Activated T-cell treated with anti-CD3 and anti-CD28 coated beads for 48 hours (primary cell): ENCODE measurements around the gene AATK.
A peak's percentile ranks its signal among the peaks of the same experiment; 100 is the strongest.

ENCODE experiments used
- DNase-seq: peaks from one replicate; pipeline ENCODE4 v3.0.0-alpha.2; 2020; ENCODE audit warnings: low read depth

The AATK gene

GRCh38 chr17:81113158-81113724, 52.8 kb downstream of the AATK start:
- no peak for DNase-seq

DNA sequence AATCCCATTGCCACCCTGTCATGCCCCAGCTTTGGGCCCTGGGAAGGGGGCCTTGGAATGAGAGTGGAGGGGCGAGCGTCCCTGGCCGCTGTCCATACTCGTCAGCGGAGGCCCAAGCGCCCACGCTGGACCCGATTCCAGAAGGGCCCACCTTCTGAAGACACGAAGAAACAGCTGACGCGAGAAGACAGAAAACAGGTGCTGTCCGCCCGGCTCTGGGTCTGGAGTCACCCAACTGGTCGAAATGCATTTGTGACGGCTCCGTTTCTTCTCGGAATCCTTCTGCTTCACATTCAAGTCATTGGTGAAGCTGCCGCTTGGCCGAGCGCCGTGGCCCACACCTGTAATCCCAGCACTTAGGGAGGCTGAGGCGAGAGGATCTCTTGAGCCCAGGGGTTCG, 53.6 kb downstream of the AATK start:
- DNase-seq: no peak

- DNase-seq: no peak
These were observed 55.0 kb downstream of the AATK start for GRCh38 chr17:81111066-81111465.

DNA sequence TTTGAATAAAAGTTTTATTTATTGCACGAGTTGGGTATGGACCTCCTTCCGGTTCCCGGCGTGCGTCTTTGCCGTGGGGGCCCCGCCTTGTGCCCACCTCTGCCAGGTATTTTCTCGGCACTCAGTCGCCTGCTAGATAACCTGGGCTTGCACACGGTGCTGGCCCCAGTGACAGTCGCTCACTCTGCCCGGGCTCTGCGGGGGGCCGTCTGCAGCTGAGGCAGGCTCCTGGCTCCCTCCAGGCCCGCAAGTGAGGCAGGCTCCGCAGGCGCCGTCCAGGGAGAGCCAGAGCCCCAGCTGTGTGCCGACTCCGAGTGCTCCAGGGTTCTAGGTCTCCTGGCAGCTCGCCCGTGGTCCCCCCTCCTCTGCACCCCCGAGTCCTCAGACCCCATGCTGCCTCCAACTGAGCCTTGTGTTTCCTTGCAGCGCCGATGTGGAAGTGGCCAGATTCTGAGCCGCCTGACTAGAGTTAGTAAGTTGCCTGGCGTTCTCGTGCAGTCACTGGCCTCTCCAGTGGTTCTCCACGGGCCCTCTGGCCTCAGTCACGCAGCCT, 55.5 kb downstream of the AATK start:
- no peak for DNase-seq

DNA sequence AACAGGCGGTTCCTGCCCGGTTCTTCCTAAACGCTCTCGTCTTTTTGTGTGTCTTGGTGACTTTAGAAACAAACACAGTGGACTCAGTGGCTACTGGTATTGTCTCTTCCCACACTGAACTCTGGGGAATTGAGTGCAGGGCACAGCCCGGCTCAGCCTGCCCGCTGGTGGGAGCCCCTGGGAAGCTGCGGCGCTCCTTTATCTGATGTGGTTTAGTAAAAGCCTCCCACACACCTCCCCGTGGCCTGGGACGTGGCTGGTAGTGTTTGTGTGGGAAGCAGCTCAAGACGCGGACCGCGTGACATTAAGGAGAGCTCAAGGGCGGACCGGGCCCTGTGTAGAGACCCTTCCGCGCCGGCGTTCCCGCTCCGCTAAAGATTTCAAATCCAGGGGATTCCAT, 56.1 kb downstream of the AATK start:
- DNase-seq: no peak

- no peak for DNase-seq
These were observed 57.8 kb downstream of the AATK start for GRCh38 chr17:81108220-81108619.

DNA sequence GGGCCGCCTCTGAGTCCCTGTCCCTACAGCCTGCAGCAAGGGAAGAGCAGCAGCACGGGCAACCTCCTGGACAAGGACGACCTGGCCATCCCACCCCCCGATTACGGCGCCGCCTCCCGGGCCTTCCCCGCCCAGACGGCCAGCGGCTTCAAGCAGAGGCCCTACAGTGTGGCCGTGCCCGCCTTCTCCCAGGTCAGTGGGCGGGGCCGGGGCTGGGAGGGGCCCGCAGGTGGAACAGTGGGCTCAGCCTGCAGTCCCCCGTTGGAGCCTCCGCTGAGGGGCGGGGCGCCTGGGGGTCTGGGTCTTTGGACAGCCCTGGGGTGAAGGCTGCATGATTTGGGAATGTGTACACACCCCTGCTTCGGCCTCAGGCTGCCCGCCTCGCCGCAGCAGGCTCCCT, 59.3 kb downstream of the AATK start:
- DNase-seq: no peak

GRCh38 chr17:81103379-81103778, 62.6 kb downstream of the AATK start:
- no peak for DNase-seq

DNA sequence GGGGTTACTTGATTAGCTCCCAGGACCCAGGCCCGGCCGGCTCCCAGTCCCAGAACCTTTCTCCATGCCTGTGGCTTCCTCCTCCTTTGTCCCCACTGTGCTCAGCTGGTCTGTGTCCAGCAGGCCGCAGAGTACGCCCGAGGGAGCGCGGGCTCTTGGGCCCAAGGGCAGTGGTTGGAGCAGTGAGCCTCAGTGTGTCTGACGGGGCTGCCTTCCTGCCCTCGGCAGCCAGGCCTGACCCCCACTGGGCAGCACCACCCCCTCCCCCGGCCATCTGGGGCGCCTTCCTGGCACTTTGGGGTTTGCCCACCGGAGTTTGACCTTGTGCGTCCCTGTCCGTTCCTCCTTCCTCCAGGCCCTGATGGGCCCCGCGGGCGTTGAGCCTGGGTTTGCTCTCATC, 63.2 kb downstream of the AATK start:
- no peak for DNase-seq

- no peak for DNase-seq
These were observed 63.7 kb downstream of the AATK start for GRCh38 chr17:81102352-81102751.

- DNase-seq: peak; percentile 89
These were observed 64.3 kb downstream of the AATK start for GRCh38 chr17:81101614-81102306.

DNA sequence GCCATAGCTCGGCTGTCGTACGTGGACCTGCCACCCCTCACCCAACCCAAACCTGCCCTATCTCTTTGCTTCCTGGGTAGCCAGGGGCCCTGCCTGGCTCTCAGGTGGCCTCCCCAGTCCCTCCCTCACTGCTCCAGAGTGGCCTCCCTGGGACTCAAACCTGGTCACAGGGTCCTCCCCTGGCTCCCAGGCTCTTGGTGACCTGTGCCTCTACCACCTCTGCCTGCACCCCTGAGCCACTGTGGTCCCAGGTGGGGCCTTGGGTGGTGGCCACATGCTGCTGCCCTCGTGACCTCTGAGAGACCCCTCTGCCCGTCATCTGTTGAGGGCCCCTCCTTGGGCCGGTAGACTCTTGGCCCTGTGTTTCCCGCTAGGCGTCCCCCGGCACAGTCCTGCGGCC, 65.4 kb downstream of the AATK start:
- DNase-seq: no peak

DNA sequence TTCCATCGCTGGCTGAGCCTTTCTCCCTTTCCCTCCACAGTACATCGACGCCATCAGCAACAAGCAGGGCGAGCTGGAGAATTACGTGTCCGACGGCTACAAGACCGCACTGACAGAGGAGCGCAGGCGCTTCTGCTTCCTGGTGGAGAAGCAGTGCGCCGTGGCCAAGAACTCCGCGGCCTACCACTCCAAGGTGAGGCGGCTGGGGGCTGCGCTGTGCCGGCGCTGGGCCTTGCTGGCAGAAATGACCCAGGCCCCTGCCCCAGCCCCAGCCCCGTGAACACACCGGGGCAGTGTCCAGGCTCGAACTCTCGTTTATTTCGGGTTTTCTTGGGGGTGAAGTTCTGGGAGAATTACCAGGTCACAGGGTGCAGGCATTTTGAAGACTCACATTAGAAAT, 66.1 kb downstream of the AATK start:
- DNase-seq: no peak

GRCh38 chr17:81097943-81098308, 68.1 kb downstream of the AATK start:
- DNase-seq: no peak

GRCh38 chr17:81097134-81097942, 68.7 kb downstream of the AATK start:
- DNase-seq: peak; percentile 42

DNA sequence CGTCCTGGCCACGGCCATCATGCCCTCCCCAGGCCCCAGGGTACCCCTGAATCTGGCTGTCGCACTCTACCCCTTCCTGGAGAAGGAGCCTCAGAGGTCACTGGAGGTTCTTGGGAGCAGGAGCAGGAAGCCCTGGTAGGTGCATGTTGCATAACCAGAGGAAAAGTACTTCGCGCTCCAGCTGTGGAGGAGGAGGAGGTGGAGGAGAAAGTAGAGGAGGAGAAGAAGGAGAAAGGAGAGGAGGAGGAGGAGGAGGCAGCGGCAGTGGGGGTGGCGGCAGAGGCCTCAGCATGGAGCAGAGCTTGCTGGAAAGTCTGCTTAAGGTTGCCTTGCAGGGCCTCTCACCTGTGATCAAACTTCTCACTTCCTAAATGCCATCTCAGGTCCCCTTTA, 69.3 kb downstream of the AATK start:
- no peak for DNase-seq

- no peak for DNase-seq
These were observed 70.6 kb downstream of the AATK start for GRCh38 chr17:81095383-81095762.

DNA sequence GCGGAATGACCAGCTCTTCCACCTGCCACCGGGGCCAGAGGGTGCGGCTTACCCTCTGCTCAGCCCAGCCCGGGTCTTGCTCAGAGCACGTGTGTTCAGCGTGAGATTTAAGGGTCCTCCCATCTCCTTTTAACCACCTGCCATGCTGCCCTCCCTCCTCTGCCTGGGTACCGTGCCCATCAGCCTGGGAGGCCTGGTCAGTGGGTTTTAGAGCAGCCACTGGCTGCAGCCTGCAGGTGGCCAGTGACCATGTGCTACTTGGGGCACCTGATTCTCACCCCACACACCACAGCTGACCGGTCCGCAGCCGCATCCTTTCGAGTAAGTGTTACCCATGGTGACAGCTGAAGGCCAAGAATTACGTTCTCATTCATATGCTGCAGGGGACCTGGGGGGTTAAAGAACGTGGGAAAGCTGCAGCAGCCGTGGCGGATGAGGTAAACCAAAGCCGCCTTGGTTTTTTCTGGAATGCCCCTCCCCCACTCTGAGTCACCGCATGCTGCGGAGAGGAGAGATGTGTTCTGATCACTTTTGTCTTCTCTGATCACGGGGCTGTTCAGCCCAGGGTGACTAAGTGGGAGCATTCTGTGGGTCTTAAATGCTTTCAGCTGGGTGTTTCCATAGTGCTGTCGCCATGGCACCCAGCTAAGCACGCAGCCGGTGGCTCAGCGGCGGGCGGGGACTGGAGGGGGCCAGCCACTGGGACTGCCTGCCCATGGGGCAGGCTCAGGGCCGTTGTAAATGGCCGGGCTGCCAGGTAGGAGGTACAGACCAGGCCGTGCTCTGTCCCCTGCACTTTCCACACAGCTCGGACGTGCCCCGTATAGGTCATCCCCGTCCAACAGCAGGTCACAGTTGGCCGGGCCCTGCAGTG, 71.3 kb downstream of the AATK start:
- peak; percentile 75 for DNase-seq

- DNase-seq: no peak
These were observed 72.2 kb downstream of the AATK start for GRCh38 chr17:81093619-81094508.

GRCh38 chr17:81092518-81093095, 73.4 kb downstream of the AATK start:
- DNase-seq: no peak
